ENCODE measurements around the gene FAM180B. TPM values are rescaled to one million over a fixed set of nuclear protein-coding genes. Genes with fewer than 3 reads are reported as not detected.

FAM180B gene
- 0.53 TPM for total RNA-seq
- long read RNA-seq, result 0 reads

GRCh38 chr11:47586098-47586855, at the start of gene FAM180B:
Gene FAM180B (plus strand): TSS chr11:47586678. CDS start chr11:47586769, 91 bp downstream.
- peak within 1 kb of the TSS; percentile 49 for H3K27ac ChIP-seq
- H3K27me3 ChIP-seq (ENCODE audit: low read depth), result peaks cover 17% of the 10 kb centered on the region
- peaks cover 40% of the 10 kb centered on the region for H3K36me3 ChIP-seq
- no peak within 1 kb of the TSS for H3K4me3 ChIP-seq
- DNase-seq (no peak), ATAC-seq (no peak)
- intact Hi-C loops (cut with DNase I), result no loop called here
- TF ChIP-seq CTCF (IDR thresholded peaks at IDR 0.05), result no peak
- H3K4me1 ChIP-seq, result no peaks in the 10 kb centered on the region
- no peaks in the 10 kb centered on the region for H3K9me3 ChIP-seq

GRCh38 chr11:47536915-47537314, 49.6 kb upstream of the FAM180B start:
- no peaks in the 10 kb centered on the region for H3K9me3 ChIP-seq
- ATAC-seq (no peak), DNase-seq (no peak)
- peaks cover 86% of the 10 kb centered on the region for H3K4me1 ChIP-seq
- intact Hi-C loops (cut with DNase I), result loop anchor here (10.0 kb wide), 1 partner anchor 62 kb away; no protein-coding TSS in a partner anchor
- no peaks in the 10 kb centered on the region for H3K27me3 ChIP-seq (ENCODE audit: low read depth)
- no peak for TF ChIP-seq CTCF (IDR thresholded peaks at IDR 0.05)
- H3K36me3 ChIP-seq, result peaks cover 12% of the 10 kb centered on the region
- no peak overlapping the region for H3K4me3 ChIP-seq
- H3K27ac ChIP-seq, result no peak overlapping the region

- peaks cover 73% of the 10 kb centered on the region for H3K4me1 ChIP-seq
- H3K4me3 ChIP-seq, result no peak overlapping the region
- no peak overlapping the region for H3K27ac ChIP-seq
- no peaks in the 10 kb centered on the region for H3K27me3 ChIP-seq (ENCODE audit: low read depth)
- peaks cover 12% of the 10 kb centered on the region for H3K36me3 ChIP-seq
- no peak for TF ChIP-seq CTCF (IDR thresholded peaks at IDR 0.05)
- peak in 1 of 2 donors; percentile 46 for ATAC-seq
- H3K9me3 ChIP-seq, result no peaks in the 10 kb centered on the region
- DNase-seq, result no peak
- intact Hi-C loops (cut with DNase I), result loop anchor here (10.0 kb wide), 1 partner anchor 64 kb away; no protein-coding TSS in a partner anchor
Measured at GRCh38 chr11:47538741-47539565, 47.5 kb upstream of the FAM180B start.

- Histone ChIP-seq H3K9me3 (no peaks in the 10 kb centered on the region), H3K27ac (no peak overlapping the region), H3K4me1 (peaks cover 73% of the 10 kb centered on the region), H3K36me3 (peaks cover 9% of the 10 kb centered on the region), H3K27me3 (ENCODE audit: low read depth) (no peaks in the 10 kb centered on the region), H3K4me3 (no peak overlapping the region)
- TF ChIP-seq CTCF (IDR thresholded peaks at IDR 0.05), result no peak
- intact Hi-C loops (cut with DNase I), result loop anchor here (10.0 kb wide), 1 partner anchor 65 kb away; no protein-coding TSS in a partner anchor
- peak in 1 of 2 donors; percentile 16 for ATAC-seq
- DNase-seq, result no peak
Measured at GRCh38 chr11:47539681-47540039, 46.8 kb upstream of the FAM180B start.

- TF ChIP-seq CTCF (IDR thresholded peaks at IDR 0.05), result no peak
- H3K27me3 ChIP-seq (ENCODE audit: low read depth), result no peaks in the 10 kb centered on the region
- intact Hi-C loops (cut with DNase I), result no loop called here
- ATAC-seq (no peak), DNase-seq (no peak)
- no peaks in the 10 kb centered on the region for H3K9me3 ChIP-seq
- peaks cover 65% of the 10 kb centered on the region for H3K4me1 ChIP-seq
- H3K36me3 ChIP-seq, result no peaks in the 10 kb centered on the region
- no peak overlapping the region for H3K27ac ChIP-seq
- no peak overlapping the region for H3K4me3 ChIP-seq
Measured at GRCh38 chr11:47541070-47541469, 45.4 kb upstream of the FAM180B start.
